Measurements from ENCODE around the gene MAFB. TPM values are rescaled to one million over a fixed set of nuclear protein-coding genes. Genes with fewer than 3 reads are reported as not detected.
A peak's percentile ranks its signal among the peaks of the same experiment; 100 is the strongest.

Gene MAFB
- total RNA-seq, 3 donors from 2014 or later: 3.8 to 17.9 (median 17.7) TPM

- Histone ChIP-seq H3K4me1 (ENCODE audit: low read depth) (no peaks in the 10 kb centered on the region), H3K4me3 (no peak overlapping the region), H3K9me3 (no peaks in the 10 kb centered on the region), H3K36me3 (ENCODE audit: low read depth) (no peaks in the 10 kb centered on the region)
- TF ChIP-seq CTCF (IDR thresholded peaks at IDR 0.05): no peak
- ATAC-seq (no peak), DNase-seq (no peak)
- intact Hi-C loops (cut with DNase I, micrococcal nuclease): no loop called here
Observed at GRCh38 chr20:40677343-40677924, 11.6 kb downstream of the MAFB start.

GRCh38 chr20:40676491-40677269, 12.4 kb downstream of the MAFB start:
- Histone ChIP-seq H3K4me3 (no peak overlapping the region), H3K36me3 (ENCODE audit: low read depth) (no peaks in the 10 kb centered on the region), H3K9me3 (no peaks in the 10 kb centered on the region), H3K4me1 (ENCODE audit: low read depth) (no peaks in the 10 kb centered on the region)
- DNase-seq (no peak), ATAC-seq (no peak)
- no peak for TF ChIP-seq CTCF (IDR thresholded peaks at IDR 0.05)
- intact Hi-C loops (cut with DNase I, micrococcal nuclease): no loop called here

GRCh38 chr20:40675599-40676221, 13.3 kb downstream of the MAFB start:
- no peaks in the 10 kb centered on the region for H3K36me3 ChIP-seq (ENCODE audit: low read depth)
- DNase-seq (no peak), ATAC-seq (no peak)
- H3K4me3 ChIP-seq: no peak overlapping the region
- TF ChIP-seq CTCF (IDR thresholded peaks at IDR 0.05): no peak
- no peaks in the 10 kb centered on the region for H3K9me3 ChIP-seq
- intact Hi-C loops (cut with DNase I, micrococcal nuclease): no loop called here
- no peaks in the 10 kb centered on the region for H3K4me1 ChIP-seq (ENCODE audit: low read depth)

- Histone ChIP-seq H3K9me3 (no peaks in the 10 kb centered on the region), H3K4me1 (ENCODE audit: low read depth) (no peaks in the 10 kb centered on the region), H3K4me3 (no peak overlapping the region), H3K36me3 (ENCODE audit: low read depth) (no peaks in the 10 kb centered on the region)
- ATAC-seq (peak; percentile 47), DNase-seq (peak in 1 of 3 donors; percentile 33)
- intact Hi-C loops (cut with DNase I, micrococcal nuclease): no loop called here
- no peak for TF ChIP-seq CTCF (IDR thresholded peaks at IDR 0.05)
Observed at GRCh38 chr20:40673442-40673841, 15.6 kb downstream of the MAFB start.

- Histone ChIP-seq H3K36me3 (ENCODE audit: low read depth) (no peaks in the 10 kb centered on the region), H3K4me3 (no peak overlapping the region), H3K4me1 (ENCODE audit: low read depth) (no peaks in the 10 kb centered on the region), H3K9me3 (no peaks in the 10 kb centered on the region)
- intact Hi-C loops (cut with DNase I, micrococcal nuclease): no loop called here
- TF ChIP-seq CTCF (IDR thresholded peaks at IDR 0.05): no peak
- DNase-seq: no peak
- ATAC-seq: no peak
Observed at GRCh38 chr20:40672095-40672494, 16.9 kb downstream of the MAFB start.

Measured in mucosa of descending colon (tissue), 3 donors.